Activated T-cell treated with anti-CD3 and anti-CD28 coated beads, Interleukin-2, amount 50 U/mL, for 1 hour (primary cell): ENCODE results near the gene STUM.
"Not testable (repeated sequence)": the region's sequence is repeated elsewhere in the genome, so short reads cannot be mapped to it uniquely, and the experiment has no call there.

Source experiments
- DNase-seq: peaks from one replicate; pipeline ENCODE4 v3.0.0-alpha.2; 2020

STUM gene

GRCh38 chr1:226548256-226549093 is at the start of gene STUM:
Gene STUM (plus strand): TSS chr1:226548764. CDS start chr1:226548905, 141 bp downstream.
- DNase-seq, result peak; percentile 44

DNA sequence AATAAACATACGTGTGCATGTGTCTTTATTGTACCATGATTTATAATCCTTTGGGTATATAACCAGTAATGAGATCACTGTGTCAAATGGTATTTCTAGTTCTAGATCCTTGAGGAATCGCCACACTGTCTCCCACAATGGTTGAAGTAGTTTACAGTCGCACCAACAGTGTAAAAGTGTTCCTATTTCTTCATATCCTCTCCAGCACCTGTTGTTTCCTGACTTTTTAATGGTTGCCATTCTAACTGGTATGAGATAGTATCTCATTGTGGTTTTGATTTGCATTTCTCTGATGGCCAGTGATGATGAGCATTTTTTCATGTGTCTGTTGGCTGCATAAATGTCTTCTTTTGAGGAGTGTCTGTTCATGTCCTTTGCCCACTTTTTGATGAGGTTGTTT is 48.9 kb upstream of the STUM start:
- not testable (repeated sequence) for DNase-seq

GRCh38 chr1:226506021-226506420 is 42.5 kb upstream of the STUM start:
- DNase-seq, result no peak

DNA sequence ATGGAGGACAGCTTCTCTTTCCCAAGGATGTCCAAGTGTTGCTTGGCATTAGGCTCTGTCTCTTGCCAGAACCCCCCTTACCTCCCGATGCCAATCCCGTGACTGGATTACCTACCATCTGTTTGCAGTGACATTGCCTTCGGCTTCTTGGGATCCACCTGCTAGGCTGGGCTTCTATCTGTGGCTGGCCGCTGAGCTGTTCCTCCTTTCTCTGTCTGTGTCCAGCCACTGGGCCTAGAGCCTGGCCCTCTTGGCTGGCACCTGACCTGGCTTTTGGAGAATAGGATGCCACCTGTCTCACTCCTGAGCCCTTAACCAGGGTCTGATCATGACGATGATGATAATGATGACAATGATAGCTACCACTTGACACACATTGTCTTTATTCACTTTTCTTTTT is 41.6 kb upstream of the STUM start:
- no peak for DNase-seq

- DNase-seq, result no peak
These were observed 38.1 kb upstream of the STUM start for GRCh38 chr1:226510453-226510852.

DNA sequence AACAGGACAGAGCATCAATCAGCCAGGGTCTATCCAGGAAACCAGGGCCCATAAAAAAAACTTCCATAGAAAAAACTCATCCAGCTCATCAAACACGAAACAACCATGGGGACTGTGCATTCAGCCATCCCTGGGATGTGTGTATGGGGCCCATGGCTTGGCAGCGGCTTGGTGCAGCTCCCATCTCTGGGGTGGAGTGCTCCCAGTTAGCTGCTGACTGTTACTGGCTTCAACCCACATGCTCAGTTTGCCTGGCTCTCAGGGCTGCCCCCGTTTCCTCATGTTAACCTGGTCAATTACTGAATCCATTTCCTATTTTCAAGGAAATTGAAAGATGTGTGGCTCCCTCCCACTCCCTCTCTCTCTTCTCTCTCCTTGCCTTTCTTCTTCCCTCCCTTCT is 37.3 kb upstream of the STUM start:
- no peak for DNase-seq

DNA sequence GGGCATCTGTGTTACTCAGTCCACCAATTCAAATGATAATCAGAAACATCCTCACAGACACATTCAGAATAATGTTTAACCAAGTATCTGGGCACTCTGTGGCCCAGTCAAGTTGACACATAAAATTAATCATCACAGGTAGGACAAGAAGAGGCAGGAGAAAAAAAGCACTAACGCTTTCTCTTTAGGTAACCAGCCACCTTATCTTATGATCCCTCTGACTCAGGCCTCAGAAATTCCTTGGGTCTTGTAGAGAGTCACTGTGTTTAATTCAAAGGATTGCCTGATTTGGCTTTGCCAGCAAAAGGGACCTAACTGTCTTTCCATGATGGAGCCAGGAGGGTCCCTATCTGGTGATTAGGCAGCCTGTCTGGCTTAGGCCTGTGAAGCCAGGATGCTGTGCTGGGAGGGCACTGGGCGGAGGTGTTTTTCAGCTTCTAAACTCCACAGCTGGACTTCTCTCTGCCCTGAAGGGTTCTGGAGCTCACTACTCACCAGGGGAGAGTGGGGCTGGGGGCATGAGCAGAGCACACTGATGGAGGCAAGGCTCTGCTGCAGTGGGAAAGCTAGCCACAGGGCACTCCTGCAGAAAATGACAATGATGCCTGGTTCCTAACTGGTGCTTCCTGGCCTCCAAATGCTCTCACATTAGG is 36.4 kb upstream of the STUM start:
- DNase-seq, result no peak

DNA sequence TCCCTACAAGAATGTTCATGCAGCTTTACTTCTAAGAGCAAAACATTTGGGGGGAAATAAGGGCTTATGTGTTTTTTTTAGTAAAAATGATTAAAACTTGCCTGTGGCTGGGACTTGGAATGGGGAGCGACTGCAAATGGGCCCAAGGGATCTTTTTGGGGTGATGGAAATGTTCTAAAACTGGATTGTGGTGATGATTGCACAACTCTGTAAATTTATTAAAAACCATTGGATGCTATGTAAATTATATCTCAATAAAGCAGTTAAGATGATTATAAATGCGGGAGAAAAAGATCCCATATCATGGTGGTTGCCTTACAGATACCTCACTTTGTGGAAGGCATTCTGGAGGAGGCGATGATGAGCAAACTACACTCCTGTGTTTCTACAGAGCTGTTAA is 30.2 kb upstream of the STUM start:
- DNase-seq, result no peak

GRCh38 chr1:226519135-226519534 is 29.4 kb upstream of the STUM start:
- no peak for DNase-seq

- no peak for DNase-seq
These were observed 28.6 kb upstream of the STUM start for GRCh38 chr1:226519716-226520598.

- DNase-seq, result no peak
These were observed 27.8 kb upstream of the STUM start for GRCh38 chr1:226520640-226521355.

DNA sequence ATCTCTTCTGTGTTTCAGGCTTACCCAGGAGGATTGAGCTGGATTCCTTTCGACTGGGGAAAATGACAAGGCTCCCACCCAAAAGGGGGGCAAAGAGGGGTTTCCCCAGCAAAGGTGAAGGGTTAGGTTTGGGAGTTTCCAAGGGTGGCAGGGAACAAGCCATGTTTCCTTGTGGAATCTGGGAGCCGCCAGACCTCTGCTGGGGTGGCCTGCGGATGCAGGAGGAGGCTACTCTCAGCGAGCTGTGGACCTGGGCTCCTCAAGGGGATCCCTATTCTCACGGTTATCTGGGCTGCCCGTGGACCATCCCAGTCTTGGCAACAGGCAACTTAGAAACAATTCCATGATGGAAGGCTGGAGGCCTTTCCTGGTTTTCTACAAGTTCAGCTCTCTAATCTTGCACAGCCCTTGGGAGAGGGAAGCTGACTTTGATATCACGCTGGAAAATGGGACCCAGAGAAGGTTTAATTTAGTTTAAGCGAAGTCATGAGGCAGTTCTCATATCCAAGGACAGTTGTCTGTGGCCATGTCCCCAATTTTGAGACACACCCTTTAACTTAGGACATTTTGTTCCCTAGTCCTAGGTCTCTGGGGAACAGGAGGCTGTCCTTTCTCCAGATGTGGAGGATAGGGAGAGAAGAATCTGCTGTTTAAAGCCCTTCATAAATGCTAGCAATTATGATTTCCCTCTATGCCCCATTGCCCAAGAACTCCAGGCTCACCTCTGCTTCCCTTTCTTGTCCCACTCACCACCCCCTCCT is 24.7 kb upstream of the STUM start:
- no peak for DNase-seq

- no peak for DNase-seq
These were observed 24.0 kb upstream of the STUM start for GRCh38 chr1:226524547-226524946.

DNA sequence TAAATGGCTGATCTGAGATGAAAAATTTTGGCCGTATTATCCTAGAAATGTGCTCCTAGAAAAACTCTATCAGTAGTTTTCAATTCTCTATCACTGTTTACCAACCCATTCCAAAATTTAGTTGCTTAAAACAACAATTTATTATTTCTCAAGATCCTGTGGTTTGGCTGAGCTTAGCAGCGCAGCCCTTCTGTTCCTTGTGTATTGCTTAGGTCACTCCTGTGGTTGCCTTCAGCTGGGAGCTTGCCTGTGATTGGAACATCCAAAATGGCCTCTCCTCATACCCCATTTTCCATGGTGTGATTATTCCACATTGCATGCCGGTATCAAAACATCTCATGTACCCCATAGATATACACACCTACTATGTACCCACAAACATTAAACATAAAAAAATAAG is 22.8 kb upstream of the STUM start:
- DNase-seq, result no peak

GRCh38 chr1:226526801-226527595 is 21.6 kb upstream of the STUM start:
- no peak for DNase-seq

DNA sequence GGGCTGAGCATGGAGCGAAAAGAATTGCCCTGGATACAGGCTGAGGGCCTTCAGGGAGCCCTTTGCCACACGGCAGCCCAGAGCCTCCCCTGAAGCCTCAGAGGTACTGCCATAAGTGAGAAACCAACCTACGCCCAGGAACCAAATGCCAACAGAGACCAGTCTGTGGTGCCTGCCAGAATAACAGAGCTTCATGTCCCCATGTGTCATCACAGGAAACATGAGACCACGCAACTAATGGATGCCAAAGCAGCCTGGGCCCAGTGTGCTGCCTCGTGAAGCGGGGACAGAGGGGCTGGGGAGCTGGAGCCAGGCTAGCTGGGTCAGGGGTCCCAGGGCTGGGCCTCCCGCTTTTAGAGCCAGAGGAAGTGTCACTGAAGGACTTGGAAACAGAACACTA is 18.7 kb upstream of the STUM start:
- no peak for DNase-seq

DNA sequence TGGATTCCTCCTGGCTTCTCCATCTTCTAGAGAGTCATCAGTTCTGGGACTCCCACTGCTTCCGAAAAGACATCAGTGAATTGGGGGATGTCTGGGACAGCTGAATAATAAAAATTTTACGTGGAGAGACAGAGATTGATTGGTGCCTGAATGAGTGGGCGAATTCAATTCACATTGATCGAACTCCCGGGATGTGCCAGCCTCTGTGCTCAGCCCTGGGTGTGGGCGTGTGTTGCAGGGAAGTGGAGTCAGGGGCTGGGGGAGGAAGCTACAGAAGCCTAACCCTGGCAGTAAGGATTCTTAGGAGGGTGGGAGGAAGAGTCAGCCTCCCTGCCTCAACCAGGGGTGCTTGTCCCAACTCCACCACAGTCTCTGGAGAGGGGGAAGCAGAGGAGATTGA is 18.0 kb upstream of the STUM start:
- DNase-seq, result no peak

DNA sequence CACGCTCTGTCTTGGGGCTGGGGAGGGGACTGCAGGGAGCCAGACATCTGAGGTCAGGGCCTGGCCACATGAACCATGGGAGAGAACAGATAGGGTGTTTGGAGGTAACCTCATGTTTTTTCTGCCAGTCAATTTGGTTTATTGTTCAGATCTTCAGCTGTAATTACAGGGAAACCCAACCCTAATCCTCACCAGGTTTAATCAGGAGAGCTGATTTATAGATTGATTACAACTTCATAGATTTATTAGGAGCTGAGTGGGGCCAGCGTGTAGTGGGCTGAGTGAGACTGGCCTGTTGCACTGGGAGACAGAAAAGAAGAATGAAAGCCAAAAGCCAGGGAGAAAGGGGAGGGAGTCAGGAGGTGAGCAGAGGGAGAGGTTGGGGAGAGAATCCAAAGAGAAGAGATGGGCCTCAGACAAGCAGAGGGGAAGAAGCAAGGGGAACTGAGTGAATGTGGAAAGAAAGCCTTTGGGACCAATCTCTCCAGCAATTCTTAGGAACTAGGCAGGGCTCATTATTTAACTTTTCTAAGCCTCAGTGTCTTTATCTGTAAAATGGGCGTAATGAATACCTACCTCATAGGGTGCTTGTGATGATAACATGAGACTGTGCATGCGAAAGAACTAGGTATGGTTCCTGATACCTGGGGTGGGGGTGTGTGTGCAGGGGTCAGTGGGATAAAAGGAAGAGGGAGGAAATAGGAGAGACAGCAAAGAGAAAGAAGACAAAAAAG is 17.0 kb upstream of the STUM start:
- no peak for DNase-seq

GRCh38 chr1:226532553-226532952 is 16.0 kb upstream of the STUM start:
- no peak for DNase-seq

GRCh38 chr1:226533220-226533619 is 15.3 kb upstream of the STUM start:
- no peak for DNase-seq
